Measurements from ENCODE around the gene BMP7.

Gene BMP7

GRCh38 chr20:57140416-57140965 lies 126.0 kb downstream of the BMP7 start:
- Histone ChIP-seq H3K4me3 (ENCODE audit: low read depth, low read length) (no peak overlapping the region), H3K79me1 (ENCODE audit: low read length) (no peaks in the 10 kb centered on the region), H3K79me2 (ENCODE audit: control insufficient read depth, insufficient read depth, low read length, poor library complexity) (no peaks in the 10 kb centered on the region), H2BK12ac (ENCODE audit: low read length) (no peak overlapping the region), H3K9me3 (ENCODE audit: insufficient read depth, low read depth, low read length) (no peaks in the 10 kb centered on the region), H2AK5ac (ENCODE audit: low read length) (no peak overlapping the region), H3K36me3 (ENCODE audit: control insufficient read depth in 1 of 2, insufficient read depth in 2 of 2, low read length in 2 of 2) (no peaks in the 10 kb centered on the region), H3K14ac (ENCODE audit: low read length) (no peak overlapping the region), H3K18ac (ENCODE audit: low read length) (no peak overlapping the region), H2AFZ (ENCODE audit: insufficient read depth, low read length, poor library complexity) (no peak overlapping the region), H4K12ac (ENCODE audit: low read depth, low read length) (no peak overlapping the region), H4K8ac (ENCODE audit: low read depth, low read length) (no peak overlapping the region), H3K27me3 (ENCODE audit: insufficient read depth, low read length) (no peaks in the 10 kb centered on the region), H3K4ac (ENCODE audit: low read depth, low read length) (no peak overlapping the region), H3K4me1 (ENCODE audit: control insufficient read depth in 1 of 2, insufficient read depth in 2 of 2, low read length in 2 of 2) (no peaks in the 10 kb centered on the region), H3K9ac (ENCODE audit: low read length) (no peak overlapping the region), H3K4me2 (ENCODE audit: low read length) (no peak overlapping the region), H2BK5ac (ENCODE audit: low read depth, low read length, poor library complexity) (no peak overlapping the region), H3K23ac (ENCODE audit: low read length) (no peak overlapping the region), H4K91ac (ENCODE audit: low read depth, low read length) (no peak overlapping the region), H3K27ac (ENCODE audit: low read depth, low read length) (no peak overlapping the region), H2BK120ac (ENCODE audit: insufficient read depth, low read length, poor library complexity) (no peak overlapping the region)
- DNase-seq: no peak
- WGBS (ENCODE audit: extremely low coverage, insufficient coverage, insufficient read length): no CpG with 5 or more reads among the region's 7 CpGs

DNA sequence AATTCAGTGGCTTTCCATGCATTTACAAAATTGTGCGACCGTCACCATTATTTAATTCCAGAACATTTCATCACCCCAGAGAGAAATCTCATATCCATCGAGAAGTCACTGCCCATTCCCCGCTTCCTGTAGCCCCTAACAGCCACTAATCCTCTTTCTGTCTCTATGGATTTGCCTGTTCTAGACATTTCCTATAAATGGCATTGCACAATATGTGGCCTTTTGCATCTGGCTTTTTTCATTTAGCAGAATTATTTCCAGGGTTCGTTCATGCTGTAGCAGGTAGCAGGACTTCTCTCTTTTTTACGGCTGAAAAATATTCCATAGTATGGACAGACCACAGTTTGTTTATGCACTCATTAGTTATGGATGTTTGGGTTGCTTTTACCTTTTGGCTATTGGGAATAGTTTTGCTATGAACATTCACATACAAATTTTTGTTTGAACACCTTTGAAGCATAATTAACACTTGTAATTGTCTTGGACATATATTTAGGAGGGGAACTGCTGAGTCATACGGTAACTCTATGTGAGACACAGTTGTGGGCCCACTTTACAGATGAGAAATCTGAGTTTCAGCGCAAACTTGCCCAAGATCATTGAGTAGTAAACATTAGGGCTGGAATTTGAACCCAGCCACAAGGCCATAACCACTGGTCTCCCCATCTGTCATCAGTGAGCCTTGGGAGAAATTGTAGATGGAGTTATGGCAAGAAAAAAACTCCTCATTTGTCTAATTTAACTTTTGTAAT lies 126.9 kb downstream of the BMP7 start:
- no peak overlapping the region for H3K4ac ChIP-seq (ENCODE audit: low read depth, low read length)
- no peak overlapping the region for H4K8ac ChIP-seq (ENCODE audit: low read depth, low read length)
- H3K14ac ChIP-seq (ENCODE audit: low read length): no peak overlapping the region
- H2BK5ac ChIP-seq (ENCODE audit: low read depth, low read length, poor library complexity): no peak overlapping the region
- H2AFZ ChIP-seq (ENCODE audit: insufficient read depth, low read length, poor library complexity): no peak overlapping the region
- no peak overlapping the region for H2BK12ac ChIP-seq (ENCODE audit: low read length)
- H3K9me3 ChIP-seq (ENCODE audit: insufficient read depth, low read depth, low read length): no peaks in the 10 kb centered on the region
- no peaks in the 10 kb centered on the region for H3K36me3 ChIP-seq (ENCODE audit: control insufficient read depth in 1 of 2, insufficient read depth in 2 of 2, low read length in 2 of 2)
- H2AK5ac ChIP-seq (ENCODE audit: low read length): no peak overlapping the region
- no peak overlapping the region for H3K23ac ChIP-seq (ENCODE audit: low read length)
- H3K4me3 ChIP-seq (ENCODE audit: low read depth, low read length): no peak overlapping the region
- no peak overlapping the region for H2BK120ac ChIP-seq (ENCODE audit: insufficient read depth, low read length, poor library complexity)
- H4K91ac ChIP-seq (ENCODE audit: low read depth, low read length): no peak overlapping the region
- no peak overlapping the region for H3K9ac ChIP-seq (ENCODE audit: low read length)
- no peak overlapping the region for H3K27ac ChIP-seq (ENCODE audit: low read depth, low read length)
- H3K4me1 ChIP-seq (ENCODE audit: control insufficient read depth in 1 of 2, insufficient read depth in 2 of 2, low read length in 2 of 2): no peaks in the 10 kb centered on the region
- H3K4me2 ChIP-seq (ENCODE audit: low read length): no peak overlapping the region
- H4K12ac ChIP-seq (ENCODE audit: low read depth, low read length): no peak overlapping the region
- H3K79me1 ChIP-seq (ENCODE audit: low read length): no peaks in the 10 kb centered on the region
- no peak overlapping the region for H3K18ac ChIP-seq (ENCODE audit: low read length)
- no peaks in the 10 kb centered on the region for H3K79me2 ChIP-seq (ENCODE audit: control insufficient read depth, insufficient read depth, low read length, poor library complexity)
- no CpG with 5 or more reads among the region's 8 CpGs for WGBS (ENCODE audit: extremely low coverage, insufficient coverage, insufficient read length)
- DNase-seq: no peak
- no peaks in the 10 kb centered on the region for H3K27me3 ChIP-seq (ENCODE audit: insufficient read depth, low read length)

- H3K4me2 ChIP-seq (ENCODE audit: low read length): no peak overlapping the region
- no peak overlapping the region for H2AK5ac ChIP-seq (ENCODE audit: low read length)
- DNase-seq: no peak
- no peak overlapping the region for H3K14ac ChIP-seq (ENCODE audit: low read length)
- H3K4me3 ChIP-seq (ENCODE audit: low read depth, low read length): no peak overlapping the region
- H3K9me3 ChIP-seq (ENCODE audit: insufficient read depth, low read depth, low read length): no peaks in the 10 kb centered on the region
- H3K4ac ChIP-seq (ENCODE audit: low read depth, low read length): no peak overlapping the region
- no peak overlapping the region for H3K9ac ChIP-seq (ENCODE audit: low read length)
- no peak overlapping the region for H2AFZ ChIP-seq (ENCODE audit: insufficient read depth, low read length, poor library complexity)
- H3K18ac ChIP-seq (ENCODE audit: low read length): no peak overlapping the region
- no peaks in the 10 kb centered on the region for H3K79me2 ChIP-seq (ENCODE audit: control insufficient read depth, insufficient read depth, low read length, poor library complexity)
- H2BK120ac ChIP-seq (ENCODE audit: insufficient read depth, low read length, poor library complexity): no peak overlapping the region
- no peaks in the 10 kb centered on the region for H3K4me1 ChIP-seq (ENCODE audit: control insufficient read depth in 1 of 2, insufficient read depth in 2 of 2, low read length in 2 of 2)
- WGBS (ENCODE audit: extremely low coverage, insufficient coverage, insufficient read length): no CpG with 5 or more reads among the region's 17 CpGs
- H3K23ac ChIP-seq (ENCODE audit: low read length): no peak overlapping the region
- H4K12ac ChIP-seq (ENCODE audit: low read depth, low read length): no peak overlapping the region
- no peak overlapping the region for H4K8ac ChIP-seq (ENCODE audit: low read depth, low read length)
- H3K79me1 ChIP-seq (ENCODE audit: low read length): no peaks in the 10 kb centered on the region
- H2BK12ac ChIP-seq (ENCODE audit: low read length): no peak overlapping the region
- H3K27ac ChIP-seq (ENCODE audit: low read depth, low read length): no peak overlapping the region
- no peaks in the 10 kb centered on the region for H3K36me3 ChIP-seq (ENCODE audit: control insufficient read depth in 1 of 2, insufficient read depth in 2 of 2, low read length in 2 of 2)
- no peaks in the 10 kb centered on the region for H3K27me3 ChIP-seq (ENCODE audit: insufficient read depth, low read length)
- no peak overlapping the region for H2BK5ac ChIP-seq (ENCODE audit: low read depth, low read length, poor library complexity)
- H4K91ac ChIP-seq (ENCODE audit: low read depth, low read length): no peak overlapping the region
These were observed 128.0 kb downstream of the BMP7 start for GRCh38 chr20:57138198-57138995.

DNA sequence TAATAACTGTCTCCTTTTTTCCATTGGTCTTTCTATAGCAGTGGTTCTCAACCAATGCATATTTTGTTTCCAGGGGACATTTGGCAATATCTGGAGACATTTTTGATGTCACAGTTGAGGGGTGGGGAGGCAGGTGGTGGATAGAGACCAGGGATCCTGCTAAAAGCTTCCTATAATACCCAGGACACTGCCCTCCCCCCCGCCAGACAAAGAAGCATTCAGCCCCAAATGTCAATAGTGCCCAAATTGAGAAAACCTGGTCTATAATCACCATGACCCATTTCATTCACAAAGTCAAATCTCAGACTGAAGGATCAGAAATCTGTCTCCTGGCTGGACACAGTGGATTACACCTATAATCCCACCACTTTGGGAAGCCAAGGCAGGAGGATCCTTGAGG lies 128.8 kb downstream of the BMP7 start:
- Histone ChIP-seq H3K36me3 (ENCODE audit: control insufficient read depth in 1 of 2, insufficient read depth in 2 of 2, low read length in 2 of 2) (no peaks in the 10 kb centered on the region), H3K18ac (ENCODE audit: low read length) (no peak overlapping the region), H3K9ac (ENCODE audit: low read length) (no peak overlapping the region), H3K4me1 (ENCODE audit: control insufficient read depth in 1 of 2, insufficient read depth in 2 of 2, low read length in 2 of 2) (no peaks in the 10 kb centered on the region), H3K4me3 (ENCODE audit: low read depth, low read length) (no peak overlapping the region), H3K79me2 (ENCODE audit: control insufficient read depth, insufficient read depth, low read length, poor library complexity) (no peaks in the 10 kb centered on the region), H2BK120ac (ENCODE audit: insufficient read depth, low read length, poor library complexity) (no peak overlapping the region), H2AK5ac (ENCODE audit: low read length) (no peak overlapping the region), H2AFZ (ENCODE audit: insufficient read depth, low read length, poor library complexity) (no peak overlapping the region), H3K14ac (ENCODE audit: low read length) (no peak overlapping the region), H3K27me3 (ENCODE audit: insufficient read depth, low read length) (no peaks in the 10 kb centered on the region), H3K9me3 (ENCODE audit: insufficient read depth, low read depth, low read length) (no peaks in the 10 kb centered on the region), H3K4me2 (ENCODE audit: low read length) (no peak overlapping the region), H4K12ac (ENCODE audit: low read depth, low read length) (no peak overlapping the region), H3K23ac (ENCODE audit: low read length) (no peak overlapping the region), H4K8ac (ENCODE audit: low read depth, low read length) (no peak overlapping the region), H2BK12ac (ENCODE audit: low read length) (no peak overlapping the region), H3K4ac (ENCODE audit: low read depth, low read length) (no peak overlapping the region), H3K79me1 (ENCODE audit: low read length) (no peaks in the 10 kb centered on the region), H3K27ac (ENCODE audit: low read depth, low read length) (no peak overlapping the region), H2BK5ac (ENCODE audit: low read depth, low read length, poor library complexity) (no peak overlapping the region), H4K91ac (ENCODE audit: low read depth, low read length) (no peak overlapping the region)
- no peak for DNase-seq
- WGBS (ENCODE audit: extremely low coverage, insufficient coverage, insufficient read length): no CpG with 5 or more reads among the region's 1 CpG
